PC-3 (cell line): ENCODE results near the gene PPP3R1. TPM values are rescaled to one million over a fixed set of nuclear protein-coding genes. Genes with fewer than 3 reads are reported as not detected.

ENCODE experiments used
- ATAC-seq: fragments of 200-7000 bp; cut with Tn5 transposase; 2 replicates; pipeline ENCODE4 v1.9.1; 2020; ENCODE audit warnings: mild to moderate bottlenecking, moderate library complexity
- BruUV-seq: library from RNA; stranded (reverse); fragments of 400-500 nt; replicated peaks from 2 replicates; lab custom pipeline; 2021; lab: Mats Ljungman, UMichigan
- CTCF ChIA-PET: fragments of 300-600 bp; sonication (Branson Sonifier 250); formaldehyde crosslinking; loops from one replicate; lab custom pipeline; 2022; ENCODE audit warnings: antibody characterized with exemption; lab: Charles Lee
- POLR2A ChIA-PET: fragments of 300-600 bp; sonication (Branson Sonifier 250); formaldehyde crosslinking; loops from one replicate; lab custom pipeline; 2022; ENCODE audit warnings: antibody characterized with exemption; ENCODE audit not compliant: unreplicated experiment; lab: Charles Lee
- DNase-seq: peaks from one replicate; pipeline ENCODE4 v3.0.0-alpha.2; 2015
- H2AFZ ChIP-seq: fragments of 300-600 bp; sonication (generic); 2 replicates; pipeline ENCODE4 v1.6.0; 2016; ENCODE audit warnings: antibody characterized with exemption, low read length
- H3F3A ChIP-seq: fragments of 300-600 bp; sonication (generic); one replicate; pipeline ENCODE4 v1.6.0; 2017; ENCODE audit warnings: antibody characterized with exemption, low read length, control low read depth, mild to moderate bottlenecking; ENCODE audit not compliant: unreplicated experiment
- H3K27ac ChIP-seq: fragments of 300-600 bp; sonication (generic); 2 replicates; pipeline ENCODE4 v1.5.1; 2016; ENCODE audit warnings: mild to moderate bottlenecking, low read length
- H3K27me3 ChIP-seq: fragments of 300-600 bp; sonication (generic); 2 replicates; pipeline ENCODE4 v1.6.1; 2016; ENCODE audit warnings: low read length, mixed read lengths
- H3K36me3 ChIP-seq: fragments of 300-600 bp; sonication (generic); 2 replicates; pipeline ENCODE4 v1.6.1; 2016; ENCODE audit warnings: low read depth, mixed run types, low read length, mixed read lengths
- H3K4me1 ChIP-seq: fragments of 300-600 bp; sonication (generic); 2 replicates; pipeline ENCODE4 v1.5.1; 2016; ENCODE audit warnings: low read length; ENCODE audit not compliant: insufficient read depth
- H3K4me2 ChIP-seq: fragments of 300-600 bp; sonication (generic); 2 replicates; pipeline ENCODE4 v1.6.0; 2016; ENCODE audit warnings: low read length
- H3K4me3 ChIP-seq: fragments of 300-600 bp; sonication (generic); 2 replicates; pipeline ENCODE4 v1.5.1; 2016; ENCODE audit warnings: mild to moderate bottlenecking, low read length, mixed read lengths
- H3K79me2 ChIP-seq: fragments of 300-600 bp; sonication (generic); 2 replicates; pipeline ENCODE4 v1.6.1; 2017; ENCODE audit warnings: low read length, mixed read lengths
- H3K9ac ChIP-seq: fragments of 300-600 bp; sonication (generic); 2 replicates; pipeline ENCODE4 v1.6.0; 2016; ENCODE audit warnings: mild to moderate bottlenecking, low read length
- H3K9me2 ChIP-seq: fragments of 300-600 bp; sonication (generic); replicated peaks from 2 replicates; pipeline ENCODE4 v1.6.1; 2016; ENCODE audit warnings: mixed run types, low read length, mixed read lengths
- H3K9me3 ChIP-seq: fragments of 300-600 bp; sonication (generic); 2 replicates; pipeline ENCODE4 v1.6.1; 2016; ENCODE audit warnings: low read length, mixed read lengths
- H4K20me1 ChIP-seq: fragments of 300-600 bp; sonication (generic); 2 replicates; pipeline ENCODE4 v1.6.1; 2016; ENCODE audit warnings: low read length, mixed read lengths
- CTCF ChIP-seq: fragments of 300-600 bp; sonication (generic); conservative IDR thresholded peaks from 2 replicates; pipeline ENCODE4 v1.5.1; 2017; ENCODE audit warnings: antibody characterized with exemption, low read depth, mild to moderate bottlenecking, low read length
- EZH2 ChIP-seq: fragments of 300-600 bp; sonication (generic); IDR thresholded peaks from one replicate; pipeline ENCODE4 v1.6.1; 2017; ENCODE audit warnings: antibody characterized with exemption, mild to moderate bottlenecking, low read length; ENCODE audit not compliant: unreplicated experiment
- EZH2phosphoT487 ChIP-seq: fragments of 300-600 bp; sonication (generic); IDR thresholded peaks from 2 replicates; pipeline ENCODE4 v1.6.1; 2018; ENCODE audit warnings: mild to moderate bottlenecking, antibody characterized with exemption, low read length, borderline replicate concordance
- intact Hi-C: fragments of 100-400 bp; cut with micrococcal nuclease; formaldehyde crosslinking; loops from 2 replicates; pipeline ENCODE4 v1.9.0; 2023
- total RNA-seq: library from RNA; depleted of rRNA; stranded (reverse); fragments of >200 nt; gene quantifications from 2 replicates; pipeline ENCODE4 v1.2.3, GENCODE V29; 2014

Gene PPP3R1
- total RNA-seq, 1 experiment from 2014 or later: 13.7 TPM

GRCh38 chr2:68240446-68240845 is 11.9 kb downstream of the PPP3R1 start:
- no peaks in the 10 kb centered on the region for H3K36me3 ChIP-seq
- no peak for ATAC-seq
- no peak overlapping the region for H3K27ac ChIP-seq
- no peak overlapping the region for H3K4me2 ChIP-seq
- TF ChIP-seq CTCF (no peak), EZH2 (no peak), EZH2phosphoT487 (no peak)
- H3K9ac ChIP-seq: no peak overlapping the region
- DNase-seq: no peak
- H3K9me2 ChIP-seq: no peaks in the 10 kb centered on the region
- ChIA-PET POLR2A (no interaction called here), CTCF (no interaction called here)
- BruUV-seq: no TSS peak
- no peaks in the 10 kb centered on the region for H3K9me3 ChIP-seq
- H2AFZ ChIP-seq: no peak overlapping the region
- H3K4me1 ChIP-seq: peaks cover 31% of the 10 kb centered on the region
- intact Hi-C loops: no loop called here
- H3F3A ChIP-seq: no peaks in the 10 kb centered on the region
- no peak overlapping the region for H3K4me3 ChIP-seq
- peaks cover 75% of the 10 kb centered on the region for H4K20me1 ChIP-seq
- H3K27me3 ChIP-seq: no peaks in the 10 kb centered on the region
- H3K79me2 ChIP-seq: peaks cover 100% of the 10 kb centered on the region

GRCh38 chr2:68238955-68239822 is 13.1 kb downstream of the PPP3R1 start:
- no peaks in the 10 kb centered on the region for H3K9me2 ChIP-seq
- H4K20me1 ChIP-seq: peaks cover 81% of the 10 kb centered on the region
- ChIA-PET CTCF (no interaction called here), POLR2A (no interaction called here)
- no peaks in the 10 kb centered on the region for H3K36me3 ChIP-seq
- no peak overlapping the region for H3K4me3 ChIP-seq
- H3F3A ChIP-seq: no peaks in the 10 kb centered on the region
- BruUV-seq: no TSS peak
- H2AFZ ChIP-seq: no peak overlapping the region
- H3K9me3 ChIP-seq: no peaks in the 10 kb centered on the region
- no peak overlapping the region; the same call in 1 of the 2 replicates for H3K27ac ChIP-seq
- H3K4me1 ChIP-seq: peaks cover 31% of the 10 kb centered on the region
- ATAC-seq (peak; percentile 49), DNase-seq (no peak)
- no peaks in the 10 kb centered on the region for H3K27me3 ChIP-seq
- TF ChIP-seq EZH2 (no peak), CTCF (no peak), EZH2phosphoT487 (no peak)
- intact Hi-C loops: loop anchor here (5.0 kb wide), 1 partner anchor 42 kb away; no protein-coding TSS in a partner anchor
- peaks cover 100% of the 10 kb centered on the region for H3K79me2 ChIP-seq
- H3K4me2 ChIP-seq: peak overlapping the region; percentile 19; the same call in 1 of the 2 replicates
- H3K9ac ChIP-seq: no peak overlapping the region
